ENCODE data around the gene SLCO4C1. TPM values are rescaled to one million over a fixed set of nuclear protein-coding genes. Genes with fewer than 3 reads are reported as not detected.
"Not testable (repeated sequence)": the region's sequence is repeated elsewhere in the genome, so short reads cannot be mapped to it uniquely, and the experiment has no call there.

SLCO4C1 gene, protein sequence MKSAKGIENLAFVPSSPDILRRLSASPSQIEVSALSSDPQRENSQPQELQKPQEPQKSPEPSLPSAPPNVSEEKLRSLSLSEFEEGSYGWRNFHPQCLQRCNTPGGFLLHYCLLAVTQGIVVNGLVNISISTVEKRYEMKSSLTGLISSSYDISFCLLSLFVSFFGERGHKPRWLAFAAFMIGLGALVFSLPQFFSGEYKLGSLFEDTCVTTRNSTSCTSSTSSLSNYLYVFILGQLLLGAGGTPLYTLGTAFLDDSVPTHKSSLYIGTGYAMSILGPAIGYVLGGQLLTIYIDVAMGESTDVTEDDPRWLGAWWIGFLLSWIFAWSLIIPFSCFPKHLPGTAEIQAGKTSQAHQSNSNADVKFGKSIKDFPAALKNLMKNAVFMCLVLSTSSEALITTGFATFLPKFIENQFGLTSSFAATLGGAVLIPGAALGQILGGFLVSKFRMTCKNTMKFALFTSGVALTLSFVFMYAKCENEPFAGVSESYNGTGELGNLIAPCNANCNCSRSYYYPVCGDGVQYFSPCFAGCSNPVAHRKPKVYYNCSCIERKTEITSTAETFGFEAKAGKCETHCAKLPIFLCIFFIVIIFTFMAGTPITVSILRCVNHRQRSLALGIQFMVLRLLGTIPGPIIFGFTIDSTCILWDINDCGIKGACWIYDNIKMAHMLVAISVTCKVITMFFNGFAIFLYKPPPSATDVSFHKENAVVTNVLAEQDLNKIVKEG
- total RNA-seq: 1 to 10 TPM in 2 of 4 donors, under 1 TPM in 2; 0.30 to 1.3 (median 0.94) TPM

DNA sequence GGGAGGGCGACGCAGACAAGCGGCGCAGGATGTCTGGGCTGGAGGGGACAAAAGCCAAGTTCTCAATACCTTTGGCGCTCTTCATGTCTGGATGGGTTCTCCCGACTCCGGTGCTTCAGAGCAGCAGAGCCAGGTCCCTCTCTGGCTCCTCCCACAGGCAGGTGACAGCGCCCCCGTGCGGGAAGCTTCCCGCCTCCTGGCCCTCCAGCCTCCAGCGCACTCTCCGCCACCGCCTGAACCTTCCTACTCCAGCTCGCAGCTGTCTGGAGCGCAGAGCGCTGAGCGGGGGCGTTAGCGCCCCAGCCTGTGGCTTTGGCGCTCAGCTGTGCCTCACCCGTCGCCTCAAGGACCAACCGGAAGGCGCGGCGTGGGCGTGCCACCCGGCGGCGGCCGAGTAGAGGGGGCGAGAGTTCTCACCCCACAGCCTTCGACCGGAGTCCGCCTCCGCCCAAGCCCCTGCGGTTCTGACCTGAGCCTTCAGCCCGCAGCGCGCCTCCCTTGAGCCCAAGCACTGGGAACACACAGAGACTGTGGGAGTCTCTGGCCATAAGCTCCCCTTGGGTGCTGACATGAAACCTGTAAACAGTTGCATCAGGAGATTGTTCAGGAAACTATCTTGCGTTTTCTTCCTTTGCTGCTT lies at the start of gene SLCO4C1:
Gene SLCO4C1 (minus strand): TSS at position 107 of the 640 bp plus-strand sequence. CDS start 22 bp downstream, at position 85.
- TF ChIP-seq POLR2A (IDR thresholded peaks at IDR 0.05): no peak
- TF ChIP-seq, protein P1, sequence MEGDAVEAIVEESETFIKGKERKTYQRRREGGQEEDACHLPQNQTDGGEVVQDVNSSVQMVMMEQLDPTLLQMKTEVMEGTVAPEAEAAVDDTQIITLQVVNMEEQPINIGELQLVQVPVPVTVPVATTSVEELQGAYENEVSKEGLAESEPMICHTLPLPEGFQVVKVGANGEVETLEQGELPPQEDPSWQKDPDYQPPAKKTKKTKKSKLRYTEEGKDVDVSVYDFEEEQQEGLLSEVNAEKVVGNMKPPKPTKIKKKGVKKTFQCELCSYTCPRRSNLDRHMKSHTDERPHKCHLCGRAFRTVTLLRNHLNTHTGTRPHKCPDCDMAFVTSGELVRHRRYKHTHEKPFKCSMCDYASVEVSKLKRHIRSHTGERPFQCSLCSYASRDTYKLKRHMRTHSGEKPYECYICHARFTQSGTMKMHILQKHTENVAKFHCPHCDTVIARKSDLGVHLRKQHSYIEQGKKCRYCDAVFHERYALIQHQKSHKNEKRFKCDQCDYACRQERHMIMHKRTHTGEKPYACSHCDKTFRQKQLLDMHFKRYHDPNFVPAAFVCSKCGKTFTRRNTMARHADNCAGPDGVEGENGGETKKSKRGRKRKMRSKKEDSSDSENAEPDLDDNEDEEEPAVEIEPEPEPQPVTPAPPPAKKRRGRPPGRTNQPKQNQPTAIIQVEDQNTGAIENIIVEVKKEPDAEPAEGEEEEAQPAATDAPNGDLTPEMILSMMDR (IDR thresholded peaks at IDR 0.05): no peak
- intact Hi-C loops (cut with DNase I; ENCODE audit: low total_unique reads): no loop called here
- WGBS, 2 donors: 1 to 2% methylated on average over 27 to 31 of the region's 42 CpGs
- no peak within 1 kb of the TSS for H3K4me3 ChIP-seq (ENCODE audit: low read depth, poor library complexity, severe bottlenecking)
- DNase-seq (ENCODE audit: low spot score in 2 of 2): peak in 1 of 2 donors; percentile 18

DNA sequence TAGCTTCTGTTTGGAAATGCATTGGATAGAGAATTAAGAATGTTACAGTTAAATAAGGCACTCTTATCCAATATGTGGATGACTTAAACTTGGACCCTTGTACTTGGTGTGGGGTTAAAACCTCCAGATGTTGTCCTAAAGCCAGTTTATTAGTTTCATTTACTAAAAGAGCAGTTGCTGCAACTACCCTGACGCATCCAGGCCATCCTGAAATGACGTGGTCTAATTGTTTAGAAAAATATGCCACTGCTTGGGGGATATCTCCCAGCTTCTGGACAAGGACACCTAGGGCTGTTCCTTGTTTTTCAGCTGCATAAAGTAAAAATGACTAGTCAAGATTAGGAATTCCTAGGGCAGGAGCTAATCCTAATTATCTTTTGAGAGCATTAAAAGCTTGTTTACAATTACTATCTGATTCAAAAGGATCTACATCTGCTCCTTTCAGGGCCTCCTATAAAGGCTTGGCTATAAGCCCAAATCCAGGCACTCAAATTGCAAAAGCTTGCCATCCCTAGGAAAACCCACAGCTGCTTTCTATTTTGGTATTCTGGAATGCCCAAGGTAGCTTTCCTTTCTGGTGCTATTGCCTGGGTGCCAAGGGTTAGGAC lies 45.7 kb upstream of the SLCO4C1 start:
- no peak for TF ChIP-seq POLR2A (IDR thresholded peaks at IDR 0.05)
- TF ChIP-seq, protein P1 (IDR thresholded peaks at IDR 0.05): no peak
- intact Hi-C loops (cut with DNase I; ENCODE audit: low total_unique reads): no loop called here
- 36 to 39% methylated on average over 2 of the region's 2 CpGs for WGBS, 2 donors
- DNase-seq (ENCODE audit: low spot score in 2 of 2): no peak
- no peak overlapping the region for H3K4me3 ChIP-seq (ENCODE audit: low read depth, poor library complexity, severe bottlenecking)

DNA sequence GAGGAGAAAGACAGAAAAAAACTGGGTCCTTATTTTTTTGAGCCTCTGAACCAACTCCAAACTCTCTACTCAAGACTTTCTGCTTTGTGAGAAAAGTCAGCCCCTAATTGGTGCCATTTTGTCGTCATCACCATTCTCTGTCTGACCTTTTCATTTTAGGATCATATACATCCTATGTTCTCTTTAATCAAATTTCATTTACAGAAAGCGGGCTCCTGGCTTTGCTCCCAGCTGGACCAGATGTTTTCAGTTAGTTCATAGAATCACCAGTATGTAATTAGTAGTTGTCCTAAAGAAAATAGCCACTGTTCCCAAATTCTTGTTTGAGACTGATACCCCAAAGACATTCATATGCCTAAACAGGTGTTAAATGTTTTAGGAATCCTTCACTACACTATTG lies 28.6 kb upstream of the SLCO4C1 start:
- intact Hi-C loops (cut with DNase I; ENCODE audit: low total_unique reads): no loop called here
- no peak for TF ChIP-seq POLR2A (IDR thresholded peaks at IDR 0.05)
- TF ChIP-seq, protein P1 (IDR thresholded peaks at IDR 0.05): no peak
- WGBS, 2 donors: 46 to 52% methylated on average over 2 of the region's 2 CpGs
- no peak for DNase-seq (ENCODE audit: low spot score in 2 of 2)
- H3K4me3 ChIP-seq (ENCODE audit: low read depth, poor library complexity, severe bottlenecking): no peak overlapping the region

DNA sequence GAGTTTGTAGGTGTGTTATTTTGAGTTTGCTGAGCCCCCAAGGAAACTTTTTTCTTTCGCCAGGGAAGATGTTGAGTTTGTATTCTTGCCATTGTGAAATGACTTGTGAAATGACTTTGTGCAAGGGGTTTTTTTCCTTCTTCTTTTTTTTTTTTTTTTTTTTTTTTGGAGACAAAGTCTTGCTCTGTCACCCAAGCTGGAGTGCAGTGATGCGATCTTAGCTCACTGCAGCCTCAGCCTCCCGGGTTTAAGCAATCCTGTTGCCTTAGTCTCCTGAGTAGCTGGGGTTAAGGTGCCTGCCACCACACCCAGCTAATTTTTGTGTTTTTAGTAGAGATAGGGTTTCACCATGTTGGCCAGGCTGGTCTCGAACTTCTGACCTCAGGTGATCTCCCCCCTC lies 22.7 kb upstream of the SLCO4C1 start:
- DNase-seq (ENCODE audit: low spot score in 2 of 2); H3K4me3 ChIP-seq (ENCODE audit: low read depth, poor library complexity, severe bottlenecking); intact Hi-C loops (cut with DNase I; ENCODE audit: low total_unique reads): not testable (repeated sequence)
- 80 to 85% methylated on average over 4 of the region's 4 CpGs for WGBS, 2 donors

GRCh38 chr5:102314328-102314727 lies 18.2 kb upstream of the SLCO4C1 start:
- TF ChIP-seq, protein P1 (IDR thresholded peaks at IDR 0.05): no peak
- intact Hi-C loops (cut with DNase I; ENCODE audit: low total_unique reads): no loop called here
- no peak for DNase-seq (ENCODE audit: low spot score in 2 of 2)
- H3K4me3 ChIP-seq (ENCODE audit: low read depth, poor library complexity, severe bottlenecking): no peak overlapping the region
- WGBS, 2 donors: 72 to 75% methylated on average over 1 of the region's 1 CpG

All from lower leg skin (tissue), 4 donors.